Limb (tissue), 2 donors: ENCODE data around the gene MBNL2.
"Not testable (repeated sequence)": the region's sequence is repeated elsewhere in the genome, so short reads cannot be mapped to it uniquely, and the experiment has no call there.

ENCODE experiments used
- DNase-seq, 2 donors: peaks; one replicate each; pipeline ENCODE4 v3.0.0-alpha.2; 2016; ENCODE audit errors: extremely low spot score in 2 of 2

MBNL2 gene

GRCh38 chr13:97221989-97222700, at the start of gene MBNL2:
MBNL2 (plus strand) TSS chr13:97222333; CDS start chr13:97276236, 53,903 bp downstream.
- peak; percentile 90 to 96 for DNase-seq

- DNase-seq: no peak
These were observed 47.5 kb upstream of the MBNL2 start for GRCh38 chr13:97174638-97175037.

- no peak for DNase-seq
These were observed 47.1 kb upstream of the MBNL2 start for GRCh38 chr13:97175041-97175440.

GRCh38 chr13:97179501-97179900, 42.6 kb upstream of the MBNL2 start:
- no peak for DNase-seq

GRCh38 chr13:97182111-97182890, 39.8 kb upstream of the MBNL2 start:
- no peak for DNase-seq

GRCh38 chr13:97185291-97185690, 36.8 kb upstream of the MBNL2 start:
- no peak for DNase-seq

GRCh38 chr13:97185751-97186150, 36.4 kb upstream of the MBNL2 start:
- no peak for DNase-seq

GRCh38 chr13:97188207-97188606, 33.9 kb upstream of the MBNL2 start:
- DNase-seq: no peak

DNA sequence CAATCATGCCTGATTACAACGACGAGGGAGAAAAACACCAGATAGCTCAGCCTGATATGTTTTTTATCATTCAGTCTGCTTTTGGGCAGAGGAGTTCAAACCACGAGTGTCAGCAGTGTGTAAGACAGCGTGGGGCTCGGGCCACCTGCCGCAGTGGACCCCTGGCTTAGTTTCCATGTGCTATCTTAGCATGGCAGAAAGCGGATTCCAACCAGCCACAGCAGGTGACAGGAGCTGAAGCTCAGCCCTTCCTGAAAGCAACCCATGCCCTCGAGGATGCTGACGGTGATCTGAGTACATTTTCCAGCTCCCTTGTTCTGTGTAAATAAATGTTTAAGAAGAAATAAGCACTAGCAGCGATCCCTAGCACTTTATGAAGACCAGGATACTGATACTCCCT, 32.2 kb upstream of the MBNL2 start:
- no peak for DNase-seq

GRCh38 chr13:97191142-97191541, 31.0 kb upstream of the MBNL2 start:
- DNase-seq: no peak

DNA sequence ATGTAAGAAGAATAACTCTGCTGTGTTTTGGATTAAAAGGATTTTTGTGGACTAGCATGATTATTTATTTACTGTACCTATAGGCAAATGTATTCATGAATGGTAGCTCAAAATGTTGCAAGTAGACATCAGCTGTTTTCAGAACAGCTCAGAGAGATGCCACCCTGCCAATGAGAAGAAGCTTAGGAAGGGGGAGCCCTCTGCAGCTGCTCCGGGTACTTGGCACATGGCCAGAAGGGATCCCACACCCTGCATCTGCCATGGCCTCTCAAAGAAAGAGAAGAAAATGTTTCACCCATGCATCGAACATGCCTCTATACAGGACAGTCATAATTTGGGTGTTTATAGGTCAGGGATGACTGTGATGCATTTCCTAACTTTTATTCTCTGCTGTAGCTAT, 30.5 kb upstream of the MBNL2 start:
- DNase-seq: peak; percentile 38 to 61

DNA sequence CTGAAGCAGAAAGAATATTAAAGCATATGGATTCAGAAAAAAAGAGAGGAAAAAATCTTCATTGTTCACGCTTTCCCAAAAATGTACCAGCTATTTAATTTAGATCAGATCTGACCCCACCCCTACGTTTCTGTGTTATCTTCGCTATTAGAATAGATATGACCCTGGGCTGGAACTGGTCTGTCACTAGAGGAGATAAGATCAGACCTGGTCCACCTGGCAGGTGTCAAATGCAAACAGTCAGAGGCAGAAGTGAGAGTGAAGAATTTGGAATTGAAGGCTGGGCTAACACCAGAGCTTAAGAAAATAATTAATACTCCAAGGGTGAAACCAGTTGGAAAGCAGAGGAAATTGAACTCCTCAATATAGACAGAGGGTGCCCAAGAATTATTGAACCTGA, 30.0 kb upstream of the MBNL2 start:
- DNase-seq: no peak

DNA sequence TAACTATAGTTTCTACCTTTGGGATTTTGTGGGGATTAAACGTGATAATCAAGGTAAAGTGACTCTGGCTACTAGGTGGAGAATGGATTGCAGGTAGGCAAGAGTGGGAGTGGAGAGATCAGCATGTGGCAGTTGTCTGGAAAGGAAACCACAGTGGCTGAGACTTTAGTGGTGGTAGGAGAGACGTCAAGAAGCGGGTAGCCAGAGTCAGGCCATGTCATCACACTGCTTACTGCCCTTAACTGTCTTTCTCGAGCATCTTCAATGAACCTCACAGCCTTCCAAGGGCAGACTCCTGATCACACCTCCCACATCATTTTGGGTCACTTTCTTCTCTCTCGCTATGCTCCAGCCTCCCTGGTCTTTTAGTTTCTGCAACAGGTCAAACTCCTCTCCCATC, 28.6 kb upstream of the MBNL2 start:
- no peak for DNase-seq

DNA sequence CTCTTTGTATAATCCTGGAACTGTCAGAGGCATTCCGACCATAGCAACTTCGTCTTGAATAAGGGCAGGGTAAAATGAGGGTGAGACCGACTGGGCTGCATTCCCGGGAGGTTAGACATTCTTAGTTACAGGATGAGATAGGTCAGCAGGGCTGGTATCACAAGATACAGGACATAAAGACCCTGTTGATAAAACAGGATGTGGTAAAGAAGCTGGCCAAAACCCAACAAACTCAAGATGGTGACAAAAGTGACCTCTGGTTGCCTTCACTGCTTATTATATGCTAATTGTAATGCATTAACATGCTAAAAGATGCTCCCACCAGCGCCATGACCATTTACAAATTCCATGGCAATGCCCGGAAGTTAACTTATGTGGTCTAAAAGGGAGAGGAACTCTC, 27.7 kb upstream of the MBNL2 start:
- no peak for DNase-seq

DNA sequence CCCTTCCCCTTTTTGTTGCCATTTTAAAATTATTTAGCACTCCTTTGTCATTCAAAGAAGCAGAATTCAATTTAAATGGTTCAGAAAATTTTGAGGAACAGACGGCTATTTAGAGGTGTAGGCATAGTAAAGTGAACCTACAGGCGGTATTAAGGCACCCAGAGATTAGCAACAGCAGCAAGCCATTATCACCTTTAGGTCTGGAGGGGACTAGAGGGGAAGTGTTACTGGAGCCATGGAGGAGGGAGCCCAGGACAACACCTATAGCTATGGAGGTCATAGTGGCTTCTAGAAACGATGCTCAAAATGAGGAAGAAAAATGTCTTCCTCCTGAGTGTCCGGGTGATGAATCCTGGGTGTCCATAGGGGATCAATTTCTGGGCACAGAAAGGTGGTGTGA, 25.8 kb upstream of the MBNL2 start:
- no peak for DNase-seq

GRCh38 chr13:97198753-97199152, 23.4 kb upstream of the MBNL2 start:
- no peak for DNase-seq

DNA sequence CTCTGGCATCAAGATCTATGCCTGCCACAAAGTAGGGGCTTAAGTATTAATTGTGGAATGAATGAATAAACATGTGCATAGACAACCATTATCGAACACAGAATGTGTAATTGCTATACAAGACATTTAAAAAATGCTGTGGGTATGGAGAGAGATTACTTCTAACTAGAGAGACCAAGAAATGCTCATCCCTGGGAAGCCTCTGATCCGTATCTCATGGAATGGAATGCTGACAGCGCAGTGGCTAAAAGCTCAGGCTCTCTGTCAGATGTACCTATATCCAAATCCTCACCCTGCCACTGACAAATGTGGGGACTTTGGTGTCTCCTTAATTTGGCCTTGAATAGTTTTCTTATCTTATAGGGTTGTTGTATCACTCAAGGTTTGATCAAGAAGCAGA, 22.7 kb upstream of the MBNL2 start:
- DNase-seq: no peak

DNA sequence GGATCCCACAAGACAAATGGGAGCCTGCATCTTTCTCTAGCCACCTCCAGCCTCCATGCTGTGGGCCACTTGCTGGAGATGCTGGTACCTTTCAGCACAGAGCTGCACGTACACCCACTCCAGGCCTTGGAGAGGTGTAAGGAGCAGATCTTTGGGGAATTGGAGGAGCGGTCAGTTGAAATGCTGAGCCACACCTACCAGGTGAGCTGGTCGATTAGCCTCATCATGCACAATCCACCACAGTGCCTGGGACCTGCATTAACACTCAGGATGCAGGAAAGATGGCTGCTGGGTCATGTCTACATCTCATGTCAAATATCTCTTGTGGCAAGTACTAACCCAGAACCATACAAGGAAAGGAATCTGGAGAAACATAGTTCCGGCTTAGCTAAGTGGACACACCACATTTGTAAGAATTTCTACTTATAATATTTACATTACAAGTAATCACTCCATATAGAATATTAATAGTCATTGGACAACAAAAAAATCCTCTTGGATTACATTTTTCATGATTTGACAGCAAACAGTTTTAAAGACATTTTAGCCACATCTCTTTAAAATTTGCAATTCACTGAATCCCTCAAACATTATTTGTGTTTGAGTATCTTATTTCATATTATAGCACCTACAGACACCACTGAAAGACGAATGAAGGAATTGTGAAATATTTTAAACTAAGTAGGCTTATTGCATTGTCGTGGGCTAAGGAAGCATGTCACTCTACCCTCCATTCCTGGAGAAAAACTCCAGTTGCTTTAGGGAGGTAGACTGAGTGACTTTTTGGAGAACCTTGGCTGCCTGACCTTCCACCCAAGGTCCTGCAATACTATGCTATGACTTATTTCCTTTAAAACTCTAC, 21.8 kb upstream of the MBNL2 start:
- DNase-seq: no peak

- DNase-seq: no peak
These were observed 19.4 kb upstream of the MBNL2 start for GRCh38 chr13:97202761-97203160.

- DNase-seq: no peak
These were observed 16.7 kb upstream of the MBNL2 start for GRCh38 chr13:97205465-97205864.

DNA sequence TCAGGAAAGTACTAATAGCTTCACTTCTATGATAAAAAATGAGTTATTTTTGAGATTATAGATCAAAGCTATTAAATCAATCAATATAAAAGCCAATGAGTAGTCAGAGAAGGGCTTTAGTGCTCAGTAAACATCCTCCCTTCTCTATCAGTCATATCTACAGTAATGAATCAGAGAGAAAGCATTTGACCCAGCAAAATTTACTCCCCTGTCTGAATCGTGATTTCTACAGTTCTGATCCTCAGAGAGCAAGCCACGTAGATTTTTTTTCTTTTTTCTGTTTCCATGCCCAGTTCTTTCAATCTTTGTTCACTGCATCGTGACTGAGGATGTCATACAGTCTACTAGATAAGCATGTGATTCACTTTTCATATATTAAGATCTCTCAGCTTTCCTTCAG, 16.2 kb upstream of the MBNL2 start:
- no peak for DNase-seq

GRCh38 chr13:97207252-97207651, 14.9 kb upstream of the MBNL2 start:
- DNase-seq: not testable (repeated sequence)
